Cardiac fibroblast (primary cell): Measurements from ENCODE around the gene ZSWIM4.
"Not testable (repeated sequence)": the region's sequence is repeated elsewhere in the genome, so short reads cannot be mapped to it uniquely, and the experiment has no call there.

Experiments used
- DNase-seq, 2 donors: peaks; one replicate each; pipeline versions ENCODE4 v3.0.0 to v3.0.0-alpha.2; 2010; ENCODE audit warnings: low read depth in 2 of 2
- H3K4me3 ChIP-seq, 2 donors: replicated peaks in 1 of 2; 1 replicate in 1 of 2; 2 replicates in 1 of 2; pipeline ENCODE4 v1.5.1; 2011; ENCODE audit warnings: low read depth in 2 of 2, low read length in 2 of 2, mild to moderate bottlenecking in 2 of 2, moderate library complexity in 1 of 2
- TF ChIP-seq, protein P1 (sequence below): IDR thresholded peaks from one replicate; pipeline ENCODE4 v1.5.1; 2011; ENCODE audit warnings: low read depth, mild to moderate bottlenecking, low read length, inconsistent platforms

ZSWIM4 gene

DNA sequence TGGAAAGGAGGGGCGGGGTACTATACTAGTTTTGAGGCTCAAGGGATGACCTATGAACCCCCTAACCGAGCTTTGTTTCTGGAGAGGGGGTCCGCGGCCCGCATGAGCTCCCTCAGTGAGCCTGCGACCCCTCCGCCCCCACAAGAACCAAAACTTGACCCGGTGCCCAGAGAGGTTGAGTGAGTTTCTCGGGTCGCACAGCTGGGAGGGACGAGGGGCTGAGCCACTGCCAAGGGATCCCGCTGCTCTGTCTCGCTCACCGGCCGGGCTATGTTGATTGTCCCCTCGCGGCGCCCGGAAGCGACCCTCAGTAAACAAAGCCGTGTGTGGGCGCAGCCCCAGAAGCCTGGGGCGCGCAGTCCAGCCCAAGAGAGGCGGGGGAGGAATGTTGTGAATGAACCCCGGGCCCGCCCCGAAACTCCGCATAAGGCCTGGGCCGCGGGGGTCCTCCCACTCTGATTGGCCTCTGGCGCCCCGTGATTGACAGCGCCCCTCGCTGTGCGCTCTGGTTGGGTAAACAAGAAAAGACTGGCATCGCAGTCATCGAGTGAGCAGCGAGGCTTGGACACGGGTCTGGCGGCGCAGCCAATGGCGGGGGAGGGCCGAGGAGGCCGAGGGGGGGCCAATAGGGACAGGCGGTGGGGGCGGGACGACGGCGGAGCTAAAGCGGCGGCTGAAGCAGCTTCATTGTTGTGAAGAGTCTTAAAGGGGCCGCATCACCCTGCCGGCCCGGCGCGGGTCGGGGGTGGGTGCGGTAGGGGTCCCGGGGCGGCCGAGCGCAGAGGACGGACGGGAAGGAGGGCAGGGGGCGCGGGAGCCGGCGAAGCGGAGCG lies at the start of gene ZSWIM4:
TSS of gene ZSWIM4 (plus strand) at position 687 of the 833 bp plus-strand sequence. CDS start 206 bp downstream, outside the sequence.
- TF ChIP-seq, protein P1, sequence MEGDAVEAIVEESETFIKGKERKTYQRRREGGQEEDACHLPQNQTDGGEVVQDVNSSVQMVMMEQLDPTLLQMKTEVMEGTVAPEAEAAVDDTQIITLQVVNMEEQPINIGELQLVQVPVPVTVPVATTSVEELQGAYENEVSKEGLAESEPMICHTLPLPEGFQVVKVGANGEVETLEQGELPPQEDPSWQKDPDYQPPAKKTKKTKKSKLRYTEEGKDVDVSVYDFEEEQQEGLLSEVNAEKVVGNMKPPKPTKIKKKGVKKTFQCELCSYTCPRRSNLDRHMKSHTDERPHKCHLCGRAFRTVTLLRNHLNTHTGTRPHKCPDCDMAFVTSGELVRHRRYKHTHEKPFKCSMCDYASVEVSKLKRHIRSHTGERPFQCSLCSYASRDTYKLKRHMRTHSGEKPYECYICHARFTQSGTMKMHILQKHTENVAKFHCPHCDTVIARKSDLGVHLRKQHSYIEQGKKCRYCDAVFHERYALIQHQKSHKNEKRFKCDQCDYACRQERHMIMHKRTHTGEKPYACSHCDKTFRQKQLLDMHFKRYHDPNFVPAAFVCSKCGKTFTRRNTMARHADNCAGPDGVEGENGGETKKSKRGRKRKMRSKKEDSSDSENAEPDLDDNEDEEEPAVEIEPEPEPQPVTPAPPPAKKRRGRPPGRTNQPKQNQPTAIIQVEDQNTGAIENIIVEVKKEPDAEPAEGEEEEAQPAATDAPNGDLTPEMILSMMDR, result no peak
- peak within 1 kb of the TSS; percentile 81 to 87 for H3K4me3 ChIP-seq
- DNase-seq, result peak; percentile 99 to 100

DNA sequence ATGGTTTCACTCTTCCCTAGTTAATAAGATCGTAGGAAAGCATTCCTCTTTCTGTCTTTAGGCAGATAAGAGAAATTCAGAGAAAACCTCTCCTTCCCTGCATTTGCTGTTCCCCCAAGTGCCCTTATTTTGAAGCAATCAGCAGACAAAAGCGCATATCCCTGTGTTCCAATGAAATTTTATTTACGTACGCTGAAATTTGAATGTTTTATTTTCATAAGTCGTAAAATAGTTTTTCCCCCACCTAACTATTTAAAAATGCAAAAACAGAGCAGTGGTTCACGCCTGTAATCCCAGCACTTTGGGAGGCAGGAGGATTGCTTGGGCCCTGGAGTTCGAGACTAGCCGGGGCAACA lies 48.2 kb upstream of the ZSWIM4 start:
- DNase-seq, result no peak
- TF ChIP-seq, protein P1, result no peak
- peak overlapping the region; percentile 21 to 77 for H3K4me3 ChIP-seq

DNA sequence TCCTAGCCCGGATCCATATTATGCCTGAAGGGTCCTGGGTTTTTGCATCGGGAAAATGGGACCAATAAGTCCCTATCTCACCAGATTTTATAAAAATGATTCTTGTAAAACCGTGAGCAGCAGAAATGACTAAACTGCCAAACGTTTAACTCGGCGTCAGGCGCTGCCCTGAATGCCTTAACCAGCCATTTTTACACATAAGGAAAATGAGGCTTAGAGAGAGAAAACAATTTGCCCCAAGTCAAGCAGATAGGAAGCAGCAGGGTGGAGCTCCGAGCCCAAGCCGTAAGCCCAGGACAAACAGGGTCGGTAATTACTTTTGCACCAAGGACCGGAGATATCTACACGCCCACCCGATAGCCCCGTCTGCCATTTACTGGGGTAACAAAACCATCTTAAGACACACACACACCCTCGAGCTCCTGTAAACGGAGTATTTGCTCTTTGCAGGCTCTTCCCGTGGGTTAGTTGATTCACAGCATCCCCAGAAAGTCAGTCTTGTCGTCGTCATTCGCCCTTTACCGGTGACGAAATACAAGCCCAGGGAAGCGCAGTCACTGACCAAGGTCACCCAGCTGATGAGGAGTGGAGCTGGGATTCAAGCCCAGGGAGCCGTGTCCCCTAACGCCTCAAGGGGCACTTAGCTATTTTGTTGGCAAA lies 46.9 kb upstream of the ZSWIM4 start:
- TF ChIP-seq, protein P1, result no peak
- DNase-seq, result peak; percentile 55 to 65
- H3K4me3 ChIP-seq, result peak overlapping the region; percentile 77 to 80

DNA sequence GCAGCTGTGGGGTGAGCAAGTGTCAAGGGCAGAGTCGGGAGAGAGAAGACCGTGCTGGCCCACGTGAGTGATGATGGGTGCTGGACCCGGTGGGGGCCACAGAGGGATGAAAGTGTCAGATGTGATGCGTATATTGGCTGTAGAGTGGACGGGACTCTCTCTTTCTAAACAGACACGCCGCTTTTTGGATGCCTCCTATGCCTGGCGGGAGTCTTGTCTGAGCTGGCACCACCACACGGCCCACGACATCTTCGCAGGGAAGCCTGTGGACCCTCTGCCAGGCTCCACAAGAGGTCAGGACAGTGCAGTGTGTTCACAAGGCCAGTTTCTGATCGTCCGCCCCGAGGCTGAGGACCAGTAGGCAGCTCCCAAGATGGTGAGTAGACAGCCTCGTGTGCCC lies 43.8 kb upstream of the ZSWIM4 start:
- no peak for DNase-seq
- TF ChIP-seq, protein P1, result no peak
- H3K4me3 ChIP-seq, result no peak overlapping the region

DNA sequence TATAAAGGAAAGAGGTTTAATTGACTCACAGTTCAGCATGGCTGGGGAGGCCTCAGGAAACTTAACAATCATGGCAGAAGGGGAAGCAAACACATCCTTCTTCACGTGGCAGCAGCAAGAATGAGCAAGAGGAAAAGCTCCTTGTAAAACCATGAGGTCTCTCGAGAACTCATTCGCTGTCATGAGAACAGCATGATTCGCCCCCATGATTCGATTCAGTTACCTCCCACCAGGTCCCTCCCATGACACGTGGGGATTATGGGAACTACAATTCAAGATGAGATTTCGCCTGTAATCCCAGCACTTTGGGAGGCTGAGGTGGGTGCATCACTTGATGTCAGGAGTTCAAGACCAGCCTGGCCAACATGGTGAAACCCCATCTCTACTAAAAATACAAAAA lies 41.6 kb upstream of the ZSWIM4 start:
- H3K4me3 ChIP-seq, result not testable (repeated sequence)
- DNase-seq, result peak in 1 of 2 donors; percentile 20

DNA sequence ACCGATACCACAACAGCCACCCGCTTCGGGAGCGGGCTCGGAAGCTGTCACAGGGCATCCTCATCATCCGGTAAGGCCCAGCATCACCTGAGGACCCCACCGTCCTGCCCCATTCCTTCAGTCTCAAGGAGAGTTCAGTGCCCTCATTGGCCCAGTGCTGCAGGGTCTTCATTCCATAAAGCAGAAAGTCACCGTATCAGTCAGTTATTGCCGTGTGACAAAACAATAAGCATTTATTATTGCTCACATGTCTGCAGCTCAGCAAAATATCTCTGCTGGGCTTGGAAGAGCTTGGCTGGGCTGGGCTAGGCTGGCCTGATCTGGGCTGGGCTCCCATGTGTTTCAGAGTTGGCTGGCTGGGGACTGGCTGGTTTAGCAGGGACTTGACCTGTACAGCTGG lies 39.0 kb upstream of the ZSWIM4 start:
- H3K4me3 ChIP-seq, result no peak overlapping the region
- TF ChIP-seq, protein P1, result no peak
- DNase-seq, result no peak
